H9 (cell line): Measurements from ENCODE around the gene CSNK1A1. TPM values are rescaled to one million over a fixed set of nuclear protein-coding genes. Genes with fewer than 3 reads are reported as not detected.

Experiments used
- DNase-seq: peaks from one replicate; pipeline ENCODE4 v3.0.0-alpha.2; 2017
- H2AFZ ChIP-seq: one replicate; pipeline ENCODE4 v1.6.1; 2013; ENCODE audit warnings: mild to moderate bottlenecking, low read length, control low read depth, moderate library complexity
- H2AK5ac ChIP-seq: 2 replicates; pipeline ENCODE4 v1.6.1; 2013; ENCODE audit warnings: low read length, control low read depth, mixed read lengths; ENCODE audit not compliant: insufficient read length
- H2BK120ac ChIP-seq: one replicate; pipeline ENCODE4 v1.6.1; 2013; ENCODE audit warnings: low read depth, mild to moderate bottlenecking, low read length, control low read depth, inconsistent platforms; ENCODE audit not compliant: poor library complexity, severe bottlenecking
- H2BK12ac ChIP-seq: 2 replicates; pipeline ENCODE4 v1.6.1; 2013; ENCODE audit warnings: low read length, control low read depth, mixed read lengths, low read depth; ENCODE audit not compliant: insufficient read length
- H2BK15ac ChIP-seq: 2 replicates; pipeline ENCODE4 v1.6.1; 2013; ENCODE audit warnings: low read depth, low read length, control low read depth
- H2BK20ac ChIP-seq: one replicate; pipeline ENCODE4 v1.6.1; 2013; ENCODE audit warnings: low read depth, mild to moderate bottlenecking, low read length, control low read depth, inconsistent platforms; ENCODE audit not compliant: poor library complexity, severe bottlenecking
- H2BK5ac ChIP-seq: 2 replicates; pipeline ENCODE4 v1.6.1; 2013; ENCODE audit warnings: low read length, control low read depth, mixed read lengths; ENCODE audit not compliant: insufficient read length
- H3K14ac ChIP-seq: 2 replicates; pipeline ENCODE4 v1.6.1; 2013; ENCODE audit warnings: low read length, control low read depth; ENCODE audit not compliant: insufficient read depth
- H3K18ac ChIP-seq: 2 replicates; pipeline ENCODE4 v1.6.1; 2013; ENCODE audit warnings: low read depth, mild to moderate bottlenecking, mixed read lengths, low read length, control low read depth; ENCODE audit not compliant: insufficient read length
- H3K23ac ChIP-seq: 2 replicates; pipeline ENCODE4 v1.6.1; 2013; ENCODE audit warnings: low read length, control low read depth, mixed read lengths, low read depth; ENCODE audit not compliant: insufficient read length
- H3K23me2 ChIP-seq: 2 replicates; pipeline ENCODE4 v1.6.1; 2013; ENCODE audit warnings: low read depth, mild to moderate bottlenecking, mixed read lengths, low read length, control low read depth; ENCODE audit not compliant: insufficient read length, poor library complexity, severe bottlenecking
- H3K27ac ChIP-seq: 2 replicates; pipeline ENCODE4 v1.5.1; 2013; ENCODE audit warnings: low read length, control low read depth, mixed read lengths, low read depth; ENCODE audit not compliant: insufficient read length
- H3K27me3 ChIP-seq: 2 replicates; pipeline ENCODE4 v1.6.1; 2013; ENCODE audit warnings: low read length, control low read depth, inconsistent platforms; ENCODE audit not compliant: insufficient read depth
- H3K4ac ChIP-seq: 2 replicates; pipeline ENCODE4 v1.6.1; 2013; ENCODE audit warnings: low read depth, mild to moderate bottlenecking, control low read depth, inconsistent platforms, low read length, moderate library complexity
- H3K4me1 ChIP-seq: 2 replicates; pipeline ENCODE4 v1.6.1; 2013; ENCODE audit warnings: low read length, control low read depth, inconsistent platforms; ENCODE audit not compliant: insufficient read depth
- H3K4me2 ChIP-seq: 2 replicates; pipeline ENCODE4 v1.6.1; 2013; ENCODE audit warnings: low read length, control low read depth, mixed read lengths; ENCODE audit not compliant: insufficient read length, insufficient read depth
- H3K56ac ChIP-seq: 2 replicates; pipeline ENCODE4 v1.6.1; 2013; ENCODE audit warnings: low read depth, mild to moderate bottlenecking, mixed read lengths, low read length, control low read depth; ENCODE audit not compliant: insufficient read length
- H3K79me1 ChIP-seq: 2 replicates; pipeline ENCODE4 v1.6.1; 2013; ENCODE audit warnings: low read depth, mild to moderate bottlenecking, moderate library complexity, low read length, control low read depth, inconsistent platforms; ENCODE audit not compliant: insufficient read depth, poor library complexity, severe bottlenecking
- H3K79me2 ChIP-seq: 2 replicates; pipeline ENCODE4 v1.6.1; 2013; ENCODE audit warnings: low read length, control low read depth, inconsistent platforms; ENCODE audit not compliant: insufficient read depth
- H3K9ac ChIP-seq: 2 replicates; pipeline ENCODE4 v1.6.1; 2013; ENCODE audit warnings: low read length, control low read depth, mixed read lengths; ENCODE audit not compliant: insufficient read length; ENCODE audit errors: extremely low read depth
- H3K9me3 ChIP-seq: one replicate; pipeline ENCODE4 v1.6.1; 2013; ENCODE audit warnings: low read depth, low read length, inconsistent platforms; ENCODE audit not compliant: control insufficient read depth
- H3T11ph ChIP-seq: one replicate; pipeline ENCODE4 v1.6.1; 2013; ENCODE audit warnings: mild to moderate bottlenecking, low read length, control low read depth, inconsistent platforms
- H4K20me1 ChIP-seq: one replicate; pipeline ENCODE4 v1.6.1; 2013; ENCODE audit not compliant: control insufficient read depth, insufficient read length, insufficient read depth
- H4K5ac ChIP-seq: 2 replicates; pipeline ENCODE4 v1.6.1; 2013; ENCODE audit warnings: low read depth, mild to moderate bottlenecking, mixed read lengths, low read length, control low read depth; ENCODE audit not compliant: insufficient read length
- H4K8ac ChIP-seq: replicated peaks from 2 replicates; pipeline ENCODE4 v1.6.1; 2013; ENCODE audit warnings: low read length, control low read depth, mixed read lengths, low read depth; ENCODE audit not compliant: insufficient read length
- H4K91ac ChIP-seq: 2 replicates; pipeline ENCODE4 v1.6.1; 2013; ENCODE audit warnings: low read depth, mild to moderate bottlenecking, moderate library complexity, mixed read lengths, low read length, control low read depth; ENCODE audit not compliant: insufficient read length
- H3K27ac Mint-ChIP-seq, 3 experiments: 2 replicates in 2 of 3; 3 replicates in 1 of 3; pipeline ENCODE4 v1.8.0; 2020 to 2021; ENCODE audit warnings: mixed read lengths in 3 of 3, mild to moderate bottlenecking in 1 of 3, moderate library complexity in 1 of 3
- H3K27me3 Mint-ChIP-seq: 2 replicates; pipeline ENCODE4 v1.8.0; 2021; ENCODE audit warnings: low read depth, mild to moderate bottlenecking, moderate library complexity, mixed read lengths
- H3K36me3 Mint-ChIP-seq, 3 experiments: 2 replicates in 2 of 3; 3 replicates in 1 of 3; pipeline ENCODE4 v1.8.0; 2020 to 2021; ENCODE audit warnings: low read depth in 3 of 3, mixed read lengths in 3 of 3; ENCODE audit not compliant: insufficient read depth in 1 of 3
- H3K4me1 Mint-ChIP-seq, 2 experiments: 2 replicates each; pipeline ENCODE4 v1.8.0; 2020; ENCODE audit warnings: mixed read lengths in 2 of 2
- H3K4me3 Mint-ChIP-seq, 2 experiments: 2 replicates in 1 of 2; 3 replicates in 1 of 2; pipeline ENCODE4 v1.8.0; 2020 to 2021; ENCODE audit warnings: mild to moderate bottlenecking in 2 of 2, mixed read lengths in 2 of 2, moderate library complexity in 1 of 2
- H3K9me3 Mint-ChIP-seq, 2 experiments: 2 replicates in 1 of 2; 3 replicates in 1 of 2; pipeline ENCODE4 v1.8.0; 2020; ENCODE audit warnings: mild to moderate bottlenecking in 2 of 2, mixed read lengths in 2 of 2, moderate library complexity in 1 of 2
- WGBS: extraction: QIAGEN DNeasy Blood & Tissue Kit; methylation state at CpG from one replicate; pipeline ENCODE4 v1.1.7; 2013; ENCODE audit warnings: missing lambda C conversion rate, low lambda C conversion rate, mixed read lengths; ENCODE audit not compliant: insufficient read length; ENCODE audit errors: extremely low coverage; 5-methylcytosine and 5-hydroxymethylcytosine counted together
- total RNA-seq: library from RNA; stranded (reverse); gene quantifications from 2 replicates; pipeline ENCODE4 v1.2.1, GENCODE V29; 2021
- TF ChIP-seq, protein P1 (sequence below): fragments of 200-600 bp; sonication (generic); conservative IDR thresholded peaks from 3 replicates; pipeline ENCODE4 v1.8.0; 2021; ENCODE audit warnings: antibody characterized with exemption, mild to moderate bottlenecking

CSNK1A1 gene
- total RNA-seq, 1 experiment from 2014 or later, result 310 TPM

DNA sequence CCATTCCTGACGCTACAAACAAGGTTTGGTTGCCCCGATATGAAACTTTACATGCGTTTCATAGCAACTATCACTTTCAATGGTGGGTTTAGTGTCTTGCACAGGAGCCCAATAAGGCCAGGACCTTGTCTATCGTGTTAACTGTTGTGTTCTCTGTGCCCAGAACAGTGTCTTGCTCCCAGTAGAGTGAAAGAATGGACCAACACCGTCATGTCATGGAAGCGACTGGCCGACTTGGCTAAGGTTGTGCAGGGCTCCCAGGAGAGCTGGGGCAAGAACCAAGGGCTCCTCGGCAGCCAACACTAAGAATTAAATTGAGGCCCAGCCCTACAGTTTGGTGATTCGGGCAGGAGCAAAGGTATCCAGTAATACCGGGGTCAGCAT is 29.6 kb upstream of the CSNK1A1 start:
- H2BK120ac ChIP-seq, result no peak overlapping the region
- WGBS, result no CpG with 5 or more reads among the region's 10 CpGs
- Mint-ChIP-seq H3K27ac (no peak overlapping the region), H3K9me3 (no peaks in the 10 kb centered on the region), H3K4me1 (peaks cover 14 to 16% of the 10 kb centered on the region in 2 experiments), H3K4me3 (peak overlapping the region; percentile 63 to 78), H3K27me3 (peaks cover 47% of the 10 kb centered on the region), H3K36me3 (no peaks in the 10 kb centered on the region)
- no peak for DNase-seq
- no peak overlapping the region for H4K8ac ChIP-seq
- no peak overlapping the region for H3K27ac ChIP-seq
- no peak overlapping the region for H3K18ac ChIP-seq
- no peak overlapping the region for H3T11ph ChIP-seq
- peaks cover 8% of the 10 kb centered on the region for H3K23me2 ChIP-seq
- peaks cover 3% of the 10 kb centered on the region for H3K27me3 ChIP-seq
- no peak overlapping the region for H3K14ac ChIP-seq
- H3K4me1 ChIP-seq, result no peaks in the 10 kb centered on the region
- no peak overlapping the region for H2BK12ac ChIP-seq
- no peak overlapping the region for H2BK15ac ChIP-seq
- H3K4ac ChIP-seq, result no peak overlapping the region
- no peak overlapping the region for H3K9ac ChIP-seq
- no peak overlapping the region for H2AFZ ChIP-seq
- H3K56ac ChIP-seq, result no peak overlapping the region
- H3K79me2 ChIP-seq, result no peaks in the 10 kb centered on the region
- no peaks in the 10 kb centered on the region for H3K9me3 ChIP-seq
- no peak overlapping the region for H2AK5ac ChIP-seq
- H3K79me1 ChIP-seq, result no peaks in the 10 kb centered on the region
- H2BK20ac ChIP-seq, result no peak overlapping the region
- TF ChIP-seq, protein P1, sequence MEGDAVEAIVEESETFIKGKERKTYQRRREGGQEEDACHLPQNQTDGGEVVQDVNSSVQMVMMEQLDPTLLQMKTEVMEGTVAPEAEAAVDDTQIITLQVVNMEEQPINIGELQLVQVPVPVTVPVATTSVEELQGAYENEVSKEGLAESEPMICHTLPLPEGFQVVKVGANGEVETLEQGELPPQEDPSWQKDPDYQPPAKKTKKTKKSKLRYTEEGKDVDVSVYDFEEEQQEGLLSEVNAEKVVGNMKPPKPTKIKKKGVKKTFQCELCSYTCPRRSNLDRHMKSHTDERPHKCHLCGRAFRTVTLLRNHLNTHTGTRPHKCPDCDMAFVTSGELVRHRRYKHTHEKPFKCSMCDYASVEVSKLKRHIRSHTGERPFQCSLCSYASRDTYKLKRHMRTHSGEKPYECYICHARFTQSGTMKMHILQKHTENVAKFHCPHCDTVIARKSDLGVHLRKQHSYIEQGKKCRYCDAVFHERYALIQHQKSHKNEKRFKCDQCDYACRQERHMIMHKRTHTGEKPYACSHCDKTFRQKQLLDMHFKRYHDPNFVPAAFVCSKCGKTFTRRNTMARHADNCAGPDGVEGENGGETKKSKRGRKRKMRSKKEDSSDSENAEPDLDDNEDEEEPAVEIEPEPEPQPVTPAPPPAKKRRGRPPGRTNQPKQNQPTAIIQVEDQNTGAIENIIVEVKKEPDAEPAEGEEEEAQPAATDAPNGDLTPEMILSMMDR, result no peak
- H2BK5ac ChIP-seq, result no peak overlapping the region
- no peak overlapping the region for H4K5ac ChIP-seq
- H4K91ac ChIP-seq, result no peak overlapping the region
- no peaks in the 10 kb centered on the region for H4K20me1 ChIP-seq
- H3K4me2 ChIP-seq, result peak overlapping the region; percentile 58
- no peak overlapping the region for H3K23ac ChIP-seq
